GM19023 (cell line): ENCODE results near the gene MRGPRG.

Experiments
- ATAC-seq: cut with Tn5 transposase; IDR thresholded peaks from one replicate; pipeline ENCODE4 v1.9.1; 2021; ENCODE audit warnings: mild to moderate bottlenecking, moderate library complexity; ENCODE audit not compliant: unreplicated experiment

MRGPRG gene

DNA sequence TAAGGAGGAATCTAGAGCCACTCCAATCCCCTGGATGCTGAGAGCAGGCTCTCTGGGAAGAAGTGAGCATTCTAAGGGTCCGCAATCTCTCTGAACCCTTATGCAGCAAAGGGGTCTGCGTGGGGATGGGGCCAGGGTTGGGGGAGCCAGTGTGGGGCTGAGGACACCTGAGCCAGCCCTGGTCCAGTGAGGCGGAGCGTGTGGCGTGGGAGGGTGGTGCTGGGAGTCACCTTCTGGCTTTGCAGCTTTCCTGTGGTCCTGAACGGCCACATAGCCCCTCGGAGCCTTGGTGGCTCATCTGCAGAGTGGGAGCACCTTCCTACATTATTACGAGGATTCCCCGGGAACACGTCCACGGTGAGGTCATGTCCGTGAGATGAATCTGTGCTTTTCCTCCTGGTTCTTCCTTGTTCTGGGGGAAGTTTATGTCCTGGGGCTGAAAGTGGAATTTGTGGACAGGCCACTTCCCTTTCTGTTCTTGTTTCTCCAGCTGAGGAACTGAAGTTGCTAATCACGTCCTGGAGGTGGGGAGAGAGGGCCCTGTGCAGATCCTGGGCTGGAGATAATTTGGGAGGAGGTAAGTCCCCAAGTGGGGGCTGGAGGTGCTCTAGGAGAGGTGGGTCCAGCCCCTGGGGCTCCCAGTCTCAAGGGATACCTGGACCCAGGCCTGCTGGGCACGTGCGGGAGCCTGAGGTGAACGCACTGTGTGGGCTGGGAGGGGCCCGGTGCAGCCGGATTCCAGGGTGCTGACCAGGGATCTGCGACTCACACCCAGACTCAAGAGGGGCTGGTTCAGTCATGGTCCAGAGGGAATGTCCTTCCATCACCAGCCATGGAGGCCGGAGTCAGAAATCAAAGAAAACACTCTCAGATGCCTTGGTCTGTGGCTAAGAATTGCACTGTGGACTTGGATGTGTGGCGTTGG is 7.5 kb upstream of the MRGPRG start:
- ATAC-seq, result no peak

- no peak for ATAC-seq
Measured at GRCh38 chr11:3225159-3225758, 6.6 kb upstream of the MRGPRG start.

GRCh38 chr11:3224401-3225057 is 5.9 kb upstream of the MRGPRG start:
- no peak for ATAC-seq

GRCh38 chr11:3223932-3224381 is 5.3 kb upstream of the MRGPRG start:
- ATAC-seq, result no peak

GRCh38 chr11:3222941-3223915 is 4.6 kb upstream of the MRGPRG start:
- no peak for ATAC-seq

DNA sequence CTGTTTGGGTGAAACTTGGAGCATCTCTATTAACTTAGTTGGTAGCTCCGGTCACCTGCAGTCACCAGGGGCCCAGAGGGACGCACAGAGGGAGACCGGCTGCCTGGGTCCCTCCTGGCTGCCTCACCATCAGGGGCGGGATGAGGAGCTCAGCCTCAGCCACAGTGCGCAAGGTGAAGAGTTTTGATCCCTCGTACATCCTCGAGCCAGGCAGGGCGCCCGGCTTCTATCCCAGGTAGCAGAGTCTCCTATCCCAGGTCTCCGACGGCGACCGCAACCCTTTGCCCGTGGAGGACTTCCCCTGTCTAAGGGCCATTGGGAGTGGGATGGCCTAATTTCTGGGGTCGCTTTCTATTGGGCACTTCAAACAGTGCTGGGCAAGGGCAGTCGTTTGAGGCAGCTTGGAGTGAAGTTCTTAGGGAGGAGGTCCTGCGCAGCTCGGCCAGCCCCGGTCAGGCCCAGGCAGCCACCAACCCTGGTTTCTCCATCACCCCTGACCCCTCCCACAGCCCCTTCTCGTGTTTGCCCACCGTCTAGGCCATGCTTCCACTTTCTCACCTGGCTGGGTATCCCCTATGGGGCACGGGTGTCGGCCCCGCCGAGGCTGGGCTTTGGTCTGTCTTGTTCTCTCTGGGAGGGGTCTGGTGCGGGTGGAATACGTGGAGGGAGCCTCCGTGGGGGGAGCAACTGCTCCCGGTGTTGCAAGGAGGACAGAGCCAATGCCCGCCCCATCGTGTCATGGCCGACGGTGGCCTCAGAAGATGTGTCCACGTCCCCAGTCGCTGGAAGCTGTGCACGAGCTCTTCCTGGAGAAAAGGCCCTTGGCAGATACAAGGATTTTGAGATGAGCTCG is 3.6 kb upstream of the MRGPRG start:
- ATAC-seq, result no peak

DNA sequence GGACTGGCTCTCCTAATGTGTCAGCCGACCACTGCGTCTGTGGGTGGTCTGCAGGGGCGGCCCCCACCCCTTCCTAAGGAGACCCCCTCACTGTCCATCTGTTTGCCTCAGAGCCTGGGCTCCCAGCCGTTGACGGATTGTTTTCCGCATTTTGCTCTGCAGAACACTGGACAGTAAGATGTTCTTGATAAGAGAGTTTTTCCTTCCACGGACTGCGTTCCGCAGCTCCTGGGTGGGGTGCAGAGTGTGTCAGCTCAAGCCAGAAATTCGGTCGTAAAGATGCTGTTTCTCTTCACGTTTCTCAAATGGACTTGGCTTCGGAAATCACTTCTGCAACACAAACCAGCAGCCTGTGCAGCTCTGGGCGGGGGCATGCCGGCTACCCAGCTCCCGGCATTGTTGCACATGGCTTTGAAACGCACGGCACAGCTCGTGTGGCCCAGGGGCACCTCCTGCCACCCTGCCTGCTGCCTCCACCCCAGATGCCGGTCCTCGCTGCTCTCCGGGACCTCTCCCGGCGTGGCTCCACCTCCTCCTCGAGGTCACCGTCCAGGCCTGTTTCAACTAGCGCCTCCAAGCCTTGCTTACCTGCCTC is 2.9 kb upstream of the MRGPRG start:
- ATAC-seq, result no peak

DNA sequence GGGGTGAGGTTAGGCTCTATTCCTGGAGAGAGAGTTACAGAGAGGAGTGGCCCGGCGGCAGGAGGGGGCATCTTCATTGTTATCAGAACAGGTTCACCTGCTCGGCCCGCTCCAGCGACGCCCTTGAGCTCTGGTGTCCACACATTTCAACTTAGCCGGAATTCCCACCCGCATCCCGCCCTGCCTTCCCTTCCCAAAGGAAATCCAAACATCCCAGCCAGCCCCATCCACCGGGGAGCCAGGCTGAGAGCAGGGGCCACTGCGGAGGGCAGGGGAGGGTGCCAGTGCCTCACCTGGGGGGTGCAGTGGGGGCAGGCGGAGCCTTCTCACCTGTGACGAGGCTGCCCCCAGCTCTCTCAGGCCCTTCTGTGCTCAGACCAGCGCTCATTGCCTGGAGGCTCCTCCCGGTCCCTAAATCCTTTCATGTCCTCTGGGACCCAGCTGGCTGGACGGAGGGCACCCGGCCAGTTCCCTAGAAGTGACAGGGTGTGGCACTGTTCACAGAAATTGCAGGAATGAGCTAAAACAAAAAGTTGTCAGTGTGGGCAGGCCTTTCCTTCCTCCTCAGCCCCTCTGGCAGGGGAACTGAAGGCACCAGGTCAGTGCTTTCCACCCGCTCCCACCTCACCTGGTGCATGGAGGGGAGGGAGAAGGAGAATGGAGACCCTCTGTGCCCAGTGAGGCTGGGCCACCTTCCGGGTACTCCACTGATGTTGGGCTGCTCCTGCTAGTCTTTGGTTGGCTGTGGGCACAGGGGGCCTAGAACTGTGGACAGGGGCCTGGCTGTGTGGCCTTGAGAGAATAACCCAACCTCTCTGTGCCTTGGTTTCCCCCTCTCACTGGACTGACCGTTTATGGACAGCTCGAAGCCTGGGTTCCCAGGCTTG is 2.2 kb upstream of the MRGPRG start:
- no peak for ATAC-seq

- no peak for ATAC-seq
Measured at GRCh38 chr11:3220101-3220500, 1.5 kb upstream of the MRGPRG start.

- no peak for ATAC-seq
Measured at GRCh38 chr11:3219281-3219892, 774 bp upstream of the MRGPRG start.

DNA sequence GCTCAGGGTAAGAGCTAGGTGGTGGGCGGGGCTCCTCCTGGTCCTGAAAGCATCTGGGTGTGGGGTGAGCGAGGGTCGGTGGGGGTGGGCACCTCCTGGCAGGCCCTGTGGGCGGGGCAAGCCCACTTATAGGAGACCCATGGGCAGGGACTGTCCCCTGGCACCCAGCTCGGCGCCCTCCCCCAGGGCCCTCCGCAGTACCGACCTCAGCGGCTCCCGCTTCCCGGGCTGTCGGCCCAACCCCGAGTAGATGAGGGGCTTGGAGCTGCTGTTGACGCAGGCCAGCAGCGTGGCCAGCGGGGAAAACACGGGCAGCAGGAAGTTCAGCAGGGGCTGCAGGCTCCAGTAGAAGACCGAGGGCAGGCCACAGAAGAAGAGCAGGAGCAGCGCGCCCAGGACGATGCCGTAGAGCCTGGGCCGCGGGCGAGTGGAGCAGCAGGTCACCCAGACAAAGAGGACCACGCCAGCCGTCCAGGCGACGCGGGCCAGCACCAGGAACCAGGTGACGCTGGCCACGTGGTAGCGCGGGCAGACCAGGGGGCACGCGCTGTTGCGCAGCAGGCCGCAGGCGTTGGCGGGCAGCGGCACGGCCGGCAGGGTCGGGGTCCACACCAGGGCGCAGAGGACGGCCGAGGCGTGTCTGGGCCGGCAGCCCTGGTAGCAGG is 663 bp downstream of the MRGPRG start:
- no peak for ATAC-seq

GRCh38 chr11:3216027-3216525 is 2.5 kb downstream of the MRGPRG start:
- no peak for ATAC-seq

DNA sequence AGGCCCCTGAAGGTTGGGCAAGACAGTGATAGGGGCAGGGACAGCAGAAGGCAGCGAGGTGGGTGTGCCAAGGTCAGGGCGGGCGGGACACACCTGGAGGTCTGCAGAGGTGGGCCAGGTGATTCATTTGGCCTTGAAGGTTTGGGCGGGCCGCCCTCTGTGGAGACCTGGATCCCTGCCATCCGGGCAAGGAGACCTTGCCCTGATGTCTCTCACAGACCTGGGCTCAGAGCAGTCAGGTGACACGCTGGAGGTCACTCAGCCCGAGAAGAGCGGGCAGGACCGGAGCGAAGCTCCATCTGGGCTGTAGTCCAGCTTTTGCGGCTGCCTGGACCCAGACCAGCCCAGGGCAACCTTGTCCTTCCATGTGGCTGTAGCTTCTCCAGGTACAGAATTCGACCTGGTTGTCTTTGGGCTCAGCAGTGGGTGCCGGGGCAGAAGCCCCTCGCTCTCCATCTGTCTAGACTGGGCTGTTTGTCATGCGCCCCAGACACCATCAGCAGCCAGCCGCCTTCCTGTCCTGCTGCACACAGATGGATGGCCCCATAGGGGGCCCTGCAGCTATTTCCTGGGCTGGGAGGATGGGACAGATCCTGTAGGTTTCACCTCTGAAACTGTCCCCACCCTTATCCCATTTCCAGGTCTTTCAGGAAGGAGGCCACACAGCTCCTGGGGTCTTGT is 3.1 kb downstream of the MRGPRG start:
- no peak for ATAC-seq

DNA sequence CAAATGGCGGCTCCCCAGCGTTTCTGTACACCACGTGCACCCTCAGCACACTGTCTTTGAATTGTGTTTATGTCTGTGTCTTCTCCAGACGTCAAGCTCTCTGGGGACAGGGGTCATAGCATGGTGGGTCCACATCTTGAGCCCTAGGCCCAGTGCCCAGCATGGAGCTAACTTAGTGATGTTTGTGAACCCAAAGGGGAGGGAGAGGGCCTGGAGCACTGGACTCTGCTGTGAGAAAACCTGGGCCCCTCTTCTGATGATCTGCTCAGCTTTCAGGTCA is 4.3 kb downstream of the MRGPRG start:
- no peak for ATAC-seq

- ATAC-seq, result no peak
Measured at GRCh38 chr11:3213659-3214419, 4.8 kb downstream of the MRGPRG start.

- no peak for ATAC-seq
Measured at GRCh38 chr11:3208272-3208671, 10.3 kb downstream of the MRGPRG start.
